ENCODE measurements around the gene CPB2.
A peak's percentile ranks its signal among the peaks of the same experiment; 100 is the strongest.

CPB2 gene

DNA sequence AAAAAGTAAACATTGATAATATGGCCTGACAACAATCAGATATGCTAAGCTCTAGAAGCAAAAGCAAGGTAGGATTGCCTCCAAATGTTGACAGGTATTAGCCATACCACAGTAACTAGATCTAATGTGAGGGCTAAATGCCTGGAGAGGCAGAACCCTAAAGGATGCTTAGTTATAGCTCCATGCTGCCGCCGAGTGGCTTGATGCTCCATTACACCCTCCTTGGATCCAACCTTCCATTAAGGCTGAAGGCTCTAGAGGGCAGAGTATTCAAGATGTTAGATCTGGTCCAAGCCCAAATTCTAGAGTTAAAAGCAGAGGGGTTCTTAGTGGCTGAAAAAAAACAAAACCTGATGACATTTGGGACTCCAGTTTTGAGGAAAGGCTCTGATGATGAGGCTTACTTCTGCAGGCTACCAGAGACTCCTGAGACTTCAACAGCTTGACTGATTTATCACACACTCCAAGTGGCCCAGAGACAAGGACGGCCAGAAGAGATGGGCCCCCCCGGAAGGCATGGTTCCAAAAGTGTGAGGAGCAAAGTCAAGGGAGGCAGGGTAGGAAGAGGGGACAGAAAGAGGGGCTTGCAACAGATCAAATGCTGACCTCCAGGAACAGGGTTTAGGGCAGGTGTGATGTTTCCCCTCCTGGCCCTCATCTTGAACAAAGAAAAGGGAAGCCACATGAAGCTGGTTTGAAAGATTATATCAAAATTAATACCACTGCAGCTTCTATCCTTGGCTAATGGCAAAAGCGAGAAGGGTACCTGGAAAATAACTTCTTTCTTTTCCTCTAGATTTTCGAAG, 21.9 kb upstream of the CPB2 start:
- DNase-seq: peak; percentile 60 to 90

GRCh38 chr13:46126056-46126455, 21.2 kb upstream of the CPB2 start:
- DNase-seq: no peak

DNA sequence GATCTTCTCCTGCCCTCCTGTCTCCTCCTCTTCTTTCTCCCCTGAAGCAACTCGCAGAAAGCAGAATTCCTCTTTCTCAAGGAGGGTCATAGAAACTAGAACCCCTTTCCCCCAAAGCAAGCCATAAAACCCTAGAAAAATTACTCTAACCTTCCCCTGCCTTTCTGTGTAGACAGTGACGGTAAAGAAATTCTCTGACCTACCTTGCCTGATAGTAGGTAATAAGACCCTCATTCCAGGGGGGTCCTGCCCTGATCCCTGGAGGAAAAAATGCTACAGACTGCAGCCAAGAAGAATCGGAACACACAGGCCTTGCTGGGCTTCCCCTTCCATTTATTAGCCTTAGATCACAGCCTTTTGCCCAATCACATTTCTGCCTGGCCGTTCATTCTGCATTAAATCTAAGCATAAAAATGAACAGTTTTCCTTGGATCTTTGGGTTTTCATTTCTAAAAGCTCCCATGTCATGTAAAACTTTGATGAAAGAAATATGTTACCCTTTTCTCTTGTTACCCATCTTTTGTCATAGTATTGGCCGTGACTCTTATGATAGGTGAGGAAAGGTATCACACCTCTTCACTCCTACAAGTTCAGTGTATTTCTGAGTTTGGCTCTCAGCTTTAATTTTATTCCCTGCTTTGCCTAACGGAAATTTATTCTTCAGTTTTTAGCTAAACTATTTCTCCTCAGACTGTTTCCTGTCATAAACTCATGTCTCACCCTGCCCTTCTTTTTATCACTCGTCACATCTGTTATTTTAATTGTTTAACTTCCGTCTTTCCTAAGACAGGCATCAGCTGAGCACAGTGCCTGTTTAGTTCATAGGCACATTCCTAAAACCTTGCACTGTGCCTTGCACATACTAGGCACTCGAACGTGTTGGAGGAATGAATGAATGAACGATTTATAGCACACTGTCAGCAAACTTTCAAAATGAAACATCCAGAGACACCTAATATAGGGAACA, 20.4 kb upstream of the CPB2 start:
- DNase-seq: no peak

GRCh38 chr13:46124531-46124966, 19.7 kb upstream of the CPB2 start:
- DNase-seq: no peak

DNA sequence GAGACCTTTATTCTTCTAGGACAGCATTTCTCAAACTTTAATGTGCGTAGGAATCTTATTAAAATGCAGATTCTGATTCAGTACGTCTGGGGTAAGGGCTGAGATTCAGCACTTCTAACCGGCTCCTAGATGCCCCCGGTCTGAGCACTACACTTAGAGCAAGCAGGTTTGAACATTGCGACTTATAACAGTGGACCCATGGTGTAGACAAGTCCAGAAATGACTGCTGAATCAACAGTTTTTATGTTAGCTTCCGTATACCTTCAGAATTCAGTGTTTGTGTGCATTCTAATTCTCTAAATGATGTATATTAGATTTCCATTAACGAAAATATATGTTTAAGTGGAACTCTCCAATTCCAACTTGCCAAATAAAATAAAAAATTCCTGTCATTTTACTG, 17.5 kb upstream of the CPB2 start:
- no peak for DNase-seq

GRCh38 chr13:46121597-46122163, 16.8 kb upstream of the CPB2 start:
- DNase-seq: no peak

DNA sequence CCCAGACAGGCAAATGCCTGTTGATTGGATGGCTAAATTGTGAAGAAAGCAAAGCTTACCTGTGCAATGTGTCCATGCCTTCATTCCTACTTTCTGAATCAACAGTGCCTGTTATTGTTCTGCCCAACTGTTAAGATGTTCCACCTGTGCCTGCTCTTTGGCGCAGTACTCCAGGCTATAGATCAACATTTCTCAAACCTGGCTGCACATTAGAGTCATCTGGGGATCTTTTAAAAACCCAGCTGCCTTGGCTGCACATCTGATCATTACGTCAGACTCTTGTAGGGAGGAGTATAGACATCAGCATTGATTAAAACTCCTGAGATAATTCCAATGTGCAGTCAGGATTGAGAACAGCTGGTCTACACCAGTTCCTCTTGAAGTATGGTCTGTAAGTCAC, 16.2 kb upstream of the CPB2 start:
- no peak for DNase-seq

GRCh38 chr13:46119883-46120614, 15.2 kb upstream of the CPB2 start:
- no peak for DNase-seq

DNA sequence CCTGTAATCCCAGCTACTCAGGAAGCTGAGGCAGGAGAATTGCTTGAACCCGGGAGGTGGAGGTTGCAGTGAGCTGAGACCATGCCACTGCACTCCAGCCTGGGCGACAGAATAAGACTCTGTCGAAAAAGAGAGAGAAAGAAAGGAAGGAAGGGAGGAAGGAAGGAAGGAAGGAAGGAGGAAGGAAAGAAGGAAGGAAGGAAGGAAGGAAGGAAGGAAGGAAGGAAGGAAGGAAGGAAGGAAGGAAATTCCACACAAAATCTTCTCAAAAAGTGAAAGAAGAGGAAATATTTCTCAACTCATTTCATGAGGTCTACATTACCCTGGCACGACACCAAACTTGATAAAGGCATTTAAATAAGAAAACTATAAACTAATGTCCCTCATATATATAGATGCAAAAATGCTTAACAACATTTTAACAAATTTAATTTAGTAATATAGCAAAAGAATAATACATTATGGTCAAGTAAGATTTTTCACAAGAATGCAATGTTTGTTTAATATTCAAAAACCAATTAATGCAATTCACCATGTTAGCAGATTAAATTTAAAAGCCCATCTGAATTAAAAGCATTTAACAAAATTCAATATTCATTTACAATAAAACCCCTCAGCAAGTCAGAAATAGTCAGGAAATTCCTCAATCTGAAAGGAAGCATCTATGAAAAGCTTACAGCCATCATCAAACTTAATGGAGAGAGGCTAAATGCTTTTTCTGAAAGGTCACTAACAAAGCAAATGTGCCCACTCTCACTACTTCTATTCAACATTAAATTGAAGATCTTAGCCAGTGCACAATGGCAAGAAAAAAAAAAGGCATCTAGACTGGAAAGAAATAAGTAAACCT, 12.0 kb upstream of the CPB2 start:
- no peak for DNase-seq

GRCh38 chr13:46114613-46115012, 9.8 kb upstream of the CPB2 start:
- no peak for DNase-seq

DNA sequence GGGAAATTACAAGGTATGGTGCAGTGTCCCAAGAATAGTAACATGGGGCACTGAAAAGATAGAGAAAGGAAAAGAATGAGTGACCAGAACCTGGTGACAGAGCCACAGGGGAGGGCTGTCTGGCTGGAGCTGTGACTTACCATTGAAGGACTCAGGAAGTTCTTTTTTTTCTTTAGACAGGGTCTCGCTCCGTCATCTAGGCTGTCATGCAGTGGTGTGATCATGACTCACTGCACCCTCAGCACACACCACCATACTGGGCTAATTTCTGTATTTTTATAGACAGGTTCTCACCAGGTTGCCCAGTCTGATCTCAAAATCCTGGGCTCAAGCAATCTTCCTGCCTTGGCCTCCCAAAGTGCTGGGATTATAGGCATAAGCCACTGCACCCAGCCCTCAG, 8.8 kb upstream of the CPB2 start:
- DNase-seq: no peak

DNA sequence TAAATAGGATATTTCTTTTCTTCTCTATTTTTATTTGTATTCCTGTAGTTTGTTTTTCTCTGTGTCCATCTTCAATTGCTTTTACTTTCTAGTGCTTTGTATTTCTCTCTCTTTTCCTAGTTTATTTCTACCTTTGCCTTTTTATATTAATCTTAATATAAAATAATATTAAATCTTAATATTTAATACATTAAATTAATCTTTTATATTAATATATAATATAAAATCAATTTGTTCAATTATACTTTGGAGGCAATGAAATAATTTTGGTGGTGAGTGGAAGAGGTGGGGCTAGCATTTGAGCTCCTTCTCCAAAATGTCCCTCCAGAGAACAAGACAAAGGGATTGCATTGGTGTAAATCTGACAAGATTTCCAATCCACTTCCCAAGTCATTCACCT, 6.3 kb upstream of the CPB2 start:
- no peak for DNase-seq

GRCh38 chr13:46109451-46109850, 4.6 kb upstream of the CPB2 start:
- DNase-seq: no peak

DNA sequence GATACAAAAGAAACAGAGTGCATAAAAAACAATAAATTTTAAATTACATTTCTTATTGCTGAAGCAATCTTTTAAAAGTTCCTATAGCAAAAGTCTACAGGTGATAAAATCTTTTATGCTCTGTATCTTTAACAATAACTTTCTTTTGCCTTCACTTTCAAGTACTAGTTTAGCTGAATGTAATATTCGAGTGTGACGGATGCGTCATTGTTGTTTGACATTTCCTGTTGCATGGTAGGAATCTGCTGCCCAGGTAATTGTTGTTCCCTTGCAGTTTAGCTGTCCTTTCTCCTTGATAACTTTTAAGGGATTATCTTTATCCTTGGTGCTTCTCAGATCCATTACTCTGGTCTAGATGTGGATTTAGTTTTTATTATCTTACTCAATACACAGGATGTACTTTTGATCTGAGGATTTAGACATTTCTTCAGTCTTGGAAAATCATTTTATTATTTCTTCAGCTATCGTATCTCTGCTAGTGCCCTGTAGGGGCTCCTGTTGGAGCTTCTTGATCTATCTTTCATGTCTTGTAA, 2.1 kb upstream of the CPB2 start:
- DNase-seq: no peak

GRCh38 chr13:46103037-46103436, 1.8 kb downstream of the CPB2 start:
- DNase-seq: no peak

- no peak for DNase-seq
Observed at GRCh38 chr13:46102255-46102605, 2.6 kb downstream of the CPB2 start.

DNA sequence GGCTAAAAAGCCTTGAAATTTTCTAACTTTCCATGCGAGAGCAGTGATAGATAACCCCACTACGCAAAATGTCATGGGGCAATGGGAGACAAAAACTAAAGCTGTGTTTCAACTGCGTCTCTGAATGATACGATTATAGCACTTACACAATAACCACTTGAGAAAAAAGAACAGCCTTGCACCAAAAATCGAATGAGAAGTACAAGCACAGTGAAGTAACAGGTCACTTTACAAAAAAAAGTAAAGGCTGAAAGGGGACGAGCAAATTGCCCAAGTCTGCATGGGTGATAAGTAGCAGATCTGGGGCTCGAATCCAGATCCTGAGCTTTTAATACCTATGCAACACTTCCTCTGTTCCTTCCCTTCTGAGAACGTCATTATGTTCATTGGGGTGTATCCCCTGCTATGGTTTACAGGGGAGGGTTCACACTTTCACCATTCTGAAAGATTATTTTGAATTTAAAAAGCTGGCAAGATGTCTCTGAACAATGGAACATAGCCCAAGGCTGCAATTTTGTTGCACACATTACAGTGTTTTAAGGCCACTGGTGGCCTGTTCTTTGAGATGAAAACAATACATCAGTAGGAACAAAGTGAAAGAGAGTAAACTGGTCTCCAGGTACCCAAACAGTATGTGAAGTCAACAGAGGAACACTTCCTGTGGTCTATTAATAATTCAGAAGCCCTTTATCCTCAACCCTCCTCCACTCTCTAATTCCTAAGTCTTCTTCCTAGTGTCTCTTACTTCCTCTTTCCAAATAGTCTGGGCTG, 3.2 kb downstream of the CPB2 start:
- no peak for DNase-seq

GRCh38 chr13:46101002-46101401, 3.8 kb downstream of the CPB2 start:
- no peak for DNase-seq

DNA sequence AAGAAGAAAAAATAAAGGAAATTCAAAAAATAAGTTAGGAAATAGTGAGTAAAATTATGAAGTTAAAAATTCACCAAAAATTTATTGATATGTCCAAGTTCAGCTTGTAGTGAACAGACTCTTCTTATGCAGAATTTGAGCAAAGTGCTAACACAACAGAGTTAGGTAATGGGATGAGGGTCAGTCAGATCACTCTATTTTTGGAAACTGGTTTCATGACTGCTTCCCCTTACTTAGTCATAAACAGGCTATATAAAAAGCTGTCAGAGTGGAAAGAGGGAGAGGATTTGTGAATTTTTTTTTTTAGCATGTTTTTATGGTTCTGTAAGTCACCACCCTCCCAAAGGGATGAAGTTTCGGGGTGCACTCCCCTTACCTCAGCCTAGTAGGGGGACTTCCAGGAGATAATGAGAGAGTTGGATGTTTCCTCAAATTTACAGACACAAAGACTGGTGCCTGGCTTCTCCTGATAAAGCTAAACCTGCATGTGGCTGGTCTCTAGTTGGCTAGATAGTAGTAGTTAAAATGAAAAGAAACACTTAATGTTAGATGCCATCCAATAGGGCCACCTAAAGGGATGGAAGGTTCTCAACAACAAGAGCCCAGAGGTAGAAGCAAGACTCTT, 4.5 kb downstream of the CPB2 start:
- DNase-seq: no peak

GRCh38 chr13:46097663-46098062, 7.2 kb downstream of the CPB2 start:
- DNase-seq: no peak
